Stimulated activated CD8-positive, alpha-beta memory T cell treated with anti-CD3 and anti-CD28 coated beads, Interleukin-12 subunit alpha, Interleukin-12 subunit beta, amount 100 ng/mL, for 24 hours (primary cell): ENCODE measurements around the gene KLK3.

Experiments
- DNase-seq: peaks from one replicate; pipeline ENCODE4 v3.0.0-alpha.2; 2020; ENCODE audit errors: extremely low read depth

KLK3 gene

DNA sequence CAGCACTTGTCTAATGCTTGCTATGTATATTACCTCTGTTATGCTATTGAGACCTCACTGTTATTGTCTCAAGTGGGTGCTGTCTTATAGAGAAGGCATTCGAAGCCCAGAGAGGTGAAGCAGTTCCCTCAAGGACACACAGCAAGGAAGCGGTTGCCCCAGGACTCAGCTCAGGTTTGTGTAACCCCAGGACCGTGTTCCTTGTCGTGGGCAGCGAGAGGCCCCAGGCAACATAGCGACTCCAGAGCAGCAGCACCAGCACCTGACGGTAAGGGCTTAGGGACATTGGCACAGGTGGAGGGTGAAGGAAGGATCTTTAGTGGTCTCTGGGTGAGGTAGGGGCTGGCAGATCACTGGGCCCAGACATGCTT, 23.7 kb upstream of the KLK3 start:
- no peak for DNase-seq

DNA sequence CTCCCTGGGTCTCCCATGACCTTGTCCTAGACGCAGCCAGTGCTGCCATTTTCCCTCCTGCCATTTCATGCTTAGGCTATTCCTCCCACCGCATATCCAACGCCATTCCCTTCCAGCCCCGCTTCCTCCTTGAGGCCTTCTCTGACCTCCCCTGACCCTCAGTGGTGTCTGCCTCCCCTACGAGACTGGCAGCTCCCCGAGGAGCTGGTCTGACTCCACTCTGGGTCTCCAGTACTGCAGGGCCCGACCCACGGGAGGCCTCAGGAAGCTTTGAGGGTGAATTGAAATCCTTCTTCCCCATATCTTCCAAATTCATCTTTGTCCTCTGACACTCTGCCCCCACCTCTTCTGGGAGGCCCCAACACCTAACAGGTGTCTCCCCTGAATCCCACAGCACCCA, 22.0 kb upstream of the KLK3 start:
- DNase-seq = no peak

DNA sequence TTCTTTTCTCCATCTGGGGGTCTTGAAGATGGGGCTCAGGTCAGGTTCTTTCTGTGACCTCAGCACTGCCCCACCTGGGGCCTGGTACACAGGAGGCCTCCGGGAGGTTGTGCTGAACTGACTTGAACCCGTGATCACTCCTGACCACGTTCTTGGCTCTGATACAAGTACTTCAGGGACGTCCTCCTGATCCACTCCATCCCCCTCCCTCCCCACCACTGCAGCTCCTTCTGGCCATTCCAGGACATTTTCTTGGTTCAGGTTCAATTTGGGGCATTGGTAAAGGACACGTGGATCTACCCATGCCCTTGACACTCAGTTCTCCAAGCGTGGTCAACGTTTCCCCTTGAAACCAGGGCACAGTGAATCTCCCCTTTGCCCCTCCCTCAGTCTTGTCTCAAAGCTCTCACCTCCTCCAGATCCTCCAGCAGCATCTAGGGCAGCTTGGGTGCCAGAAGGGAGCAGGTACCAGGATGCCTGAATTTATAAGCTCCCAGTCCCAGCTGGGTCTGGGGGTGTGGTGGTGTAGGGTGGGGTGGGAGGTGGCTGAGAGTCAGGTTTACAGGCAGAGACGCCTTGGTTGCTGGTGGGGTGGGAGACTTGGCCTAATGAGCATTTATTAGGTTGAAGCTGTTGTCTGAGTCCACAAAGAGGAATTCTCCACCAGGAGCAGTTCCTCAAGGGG, 21.5 kb upstream of the KLK3 start, which contains the start of gene KLK15:
KLK15 (minus strand) TSS at position 458 of the 685 bp plus-strand sequence. CDS start 2,082 bp downstream, outside the sequence.
- DNase-seq = no peak

DNA sequence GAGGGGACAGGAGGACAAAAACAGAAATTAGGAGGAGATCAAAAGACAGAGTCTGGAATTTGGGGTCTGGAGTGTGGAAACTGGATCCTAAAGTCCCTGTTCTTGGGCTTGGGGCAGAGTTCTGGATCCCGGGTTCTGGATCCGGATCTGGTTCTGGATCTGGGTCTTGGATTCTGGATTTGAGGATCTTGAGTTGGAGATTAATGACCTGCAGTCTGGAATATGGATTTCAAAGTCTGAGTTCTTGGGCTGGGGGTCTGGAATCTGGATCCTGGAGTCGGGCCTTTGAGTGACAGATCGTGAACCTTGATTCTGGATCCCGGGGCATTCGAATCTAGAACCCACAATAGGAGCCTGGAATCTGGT, 20.9 kb upstream of the KLK3 start:
- DNase-seq = no peak

DNA sequence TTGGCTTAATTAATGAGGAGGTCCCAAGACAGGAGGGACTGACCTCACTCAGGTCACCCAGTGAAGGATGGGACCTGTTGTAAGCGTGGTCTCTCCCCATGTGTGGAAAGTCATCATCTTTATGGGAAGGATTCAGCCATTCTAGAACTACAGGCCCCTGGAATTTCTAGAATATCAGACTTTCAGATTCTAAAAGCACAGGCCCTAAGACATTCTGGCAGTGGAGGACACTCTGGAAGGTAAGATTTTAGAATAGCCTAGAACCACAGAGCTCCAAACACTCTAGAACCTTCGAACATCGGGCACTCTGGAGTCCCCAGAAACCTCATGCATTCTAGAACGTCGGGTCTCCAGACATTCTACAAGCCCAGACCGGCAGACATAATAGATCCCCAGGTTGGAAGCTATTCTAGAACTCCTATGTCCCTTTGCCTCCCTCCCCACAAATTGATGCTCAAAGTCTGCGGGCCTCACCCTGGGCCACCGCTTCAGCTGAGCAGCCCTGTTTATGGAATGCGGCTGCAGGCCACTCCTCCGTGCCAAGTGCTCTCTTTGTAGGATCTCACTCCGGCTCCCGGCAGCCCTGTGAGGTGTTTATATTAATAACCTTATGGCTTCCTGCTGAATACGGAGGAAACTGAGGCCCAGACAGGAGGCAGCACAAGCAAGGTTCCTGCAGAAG, 19.5 kb upstream of the KLK3 start:
- no peak for DNase-seq

DNA sequence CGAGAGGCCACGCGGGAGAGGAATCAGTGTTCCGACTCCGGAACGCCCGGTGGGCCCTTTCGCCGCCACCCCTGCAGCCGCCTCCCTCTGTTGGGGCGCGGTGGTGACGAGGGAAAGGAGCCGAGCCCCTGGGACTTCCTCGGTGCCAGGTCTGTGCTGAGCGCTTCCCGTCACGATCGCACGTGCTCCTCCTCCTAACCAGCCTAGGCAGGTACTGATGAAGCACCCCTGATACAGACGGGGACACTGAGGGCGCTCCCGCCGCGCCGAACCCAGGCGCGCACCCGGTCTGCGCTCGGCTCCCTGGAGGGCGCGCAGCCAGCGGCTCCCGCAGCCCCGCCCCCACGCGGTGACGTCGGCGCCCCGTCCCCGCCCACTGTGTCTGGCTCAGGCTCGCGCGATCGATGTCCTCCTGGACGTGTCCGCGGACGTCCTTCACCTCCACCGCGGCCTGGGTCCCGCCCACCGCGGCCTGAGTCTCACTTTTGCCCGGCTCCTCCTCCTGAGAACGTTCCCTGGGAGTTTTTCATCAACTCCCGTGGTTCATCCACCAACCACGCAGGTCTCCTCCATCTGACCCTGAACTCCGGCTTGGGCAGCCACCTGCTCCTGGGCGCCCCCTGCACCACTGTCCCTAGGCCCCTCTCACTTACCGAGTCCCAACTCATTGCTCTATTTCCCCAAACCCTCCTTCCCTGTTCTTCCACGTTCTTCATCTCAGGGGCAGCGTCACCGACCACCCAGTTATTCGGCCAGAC, 18.8 kb upstream of the KLK3 start:
- DNase-seq = peak; percentile 45

DNA sequence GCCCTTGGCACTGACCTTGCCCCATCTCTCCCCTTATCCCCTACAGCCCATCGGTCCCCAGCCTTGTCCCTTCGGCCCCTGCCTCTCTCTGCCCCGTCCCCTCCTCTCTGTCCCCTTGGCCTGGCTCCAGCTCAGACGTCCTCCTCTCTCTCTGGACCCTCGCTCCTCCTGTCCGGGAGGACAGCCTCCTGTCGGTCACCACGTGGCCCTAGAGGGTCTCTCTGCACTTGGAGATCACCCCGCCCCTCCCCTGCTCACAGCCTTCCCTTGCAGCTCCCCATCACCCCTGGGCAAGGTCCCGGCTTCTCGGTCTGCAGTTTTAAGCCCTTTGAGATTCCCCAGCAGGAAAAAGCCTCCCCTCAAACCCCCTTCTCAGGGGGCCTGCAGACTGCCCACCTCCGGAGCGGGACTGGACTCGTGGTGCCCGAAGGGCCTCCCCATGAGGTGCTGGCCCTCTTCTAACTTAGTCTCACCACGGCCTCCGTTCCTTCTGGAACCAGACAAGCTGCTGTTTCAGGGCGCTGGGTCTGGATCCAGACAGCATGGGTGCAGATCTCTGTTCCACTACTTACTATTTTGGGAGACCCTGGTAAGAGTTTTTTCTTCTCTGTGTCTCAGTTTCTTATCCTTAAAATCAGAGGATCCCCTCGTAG, 18.0 kb upstream of the KLK3 start:
- no peak for DNase-seq

DNA sequence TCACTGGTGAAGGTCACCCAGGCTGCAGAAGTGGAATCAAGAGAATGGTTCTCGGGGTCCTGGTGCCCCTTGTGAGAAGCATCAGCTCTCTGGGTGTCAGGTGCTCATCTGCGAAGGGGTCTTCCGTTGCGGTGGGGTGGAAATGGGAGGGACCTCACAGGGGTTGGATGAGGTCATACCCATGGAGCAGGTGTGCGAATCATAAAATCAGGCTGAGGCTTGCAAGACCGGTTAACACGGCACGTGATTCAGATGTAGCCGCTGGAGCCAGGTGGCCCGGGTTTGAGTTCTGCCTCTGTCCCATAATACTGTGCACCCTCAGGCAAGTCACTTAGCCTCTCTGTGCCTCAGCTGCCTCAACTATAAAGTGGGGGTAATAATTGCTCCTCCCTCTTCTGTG, 17.4 kb upstream of the KLK3 start:
- DNase-seq = no peak

DNA sequence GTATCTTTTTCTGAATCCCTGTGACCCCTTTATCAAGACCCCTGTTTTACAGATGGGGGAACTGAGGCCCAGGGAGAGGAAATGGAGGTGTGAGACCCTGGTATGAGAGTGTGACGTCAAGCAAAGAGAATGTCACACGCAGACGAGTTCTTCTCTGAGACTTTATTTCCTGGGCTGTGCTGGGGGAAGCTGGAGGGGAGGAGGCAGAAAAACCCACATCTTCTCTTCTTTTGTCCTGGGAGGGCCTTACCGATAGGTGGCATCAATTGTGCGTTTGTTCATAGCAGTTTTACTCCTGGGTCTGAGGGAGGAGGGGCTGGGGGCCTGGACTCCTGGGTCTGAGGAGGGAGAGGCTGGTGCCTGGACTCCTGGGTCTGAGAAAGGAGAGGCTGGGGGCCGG, 16.5 kb upstream of the KLK3 start:
- DNase-seq = no peak

DNA sequence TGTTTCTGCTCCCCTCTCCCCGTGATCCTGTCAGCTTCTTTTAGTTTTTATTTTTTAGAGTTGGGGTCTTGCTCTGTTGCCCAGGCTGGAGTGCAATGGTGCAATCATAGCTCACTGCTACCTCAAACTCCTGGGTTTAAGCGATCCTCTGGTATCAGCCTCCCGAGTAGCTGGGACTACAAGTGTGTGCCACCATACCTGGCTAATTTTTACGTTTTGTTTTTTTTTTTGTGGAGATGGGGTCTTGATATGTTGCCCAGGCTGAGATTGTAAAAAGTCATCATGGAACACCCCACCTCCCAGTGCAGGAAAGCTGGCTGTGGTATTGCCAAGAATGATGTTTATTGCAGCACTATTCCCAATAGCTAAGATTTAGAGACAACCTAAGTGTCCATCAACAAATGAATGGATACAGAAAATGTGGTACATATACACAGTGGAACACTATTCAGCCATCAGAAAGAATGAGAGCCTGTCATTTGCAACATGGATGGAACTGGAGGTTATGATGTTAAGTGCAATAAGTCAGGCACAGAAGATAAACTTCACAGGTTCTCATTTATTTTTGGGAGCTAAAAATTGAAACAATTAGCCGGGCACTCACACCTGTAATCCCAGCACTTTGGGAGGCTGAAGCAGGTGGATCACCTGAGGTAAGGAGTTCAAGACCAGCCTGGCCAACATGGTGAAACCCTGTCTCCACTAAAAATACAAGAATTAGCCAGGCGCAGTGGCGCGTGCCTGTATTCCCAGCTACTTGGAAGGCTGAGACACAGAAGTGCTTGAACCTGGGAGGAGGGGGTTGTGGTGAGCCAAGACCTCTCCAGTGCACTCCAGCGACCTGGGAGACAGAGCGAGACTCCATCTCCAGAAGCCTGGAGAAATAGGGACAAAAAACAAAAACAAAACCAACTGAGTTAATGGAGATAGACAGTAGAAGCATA, 14.7 kb upstream of the KLK3 start:
- DNase-seq = no peak

DNA sequence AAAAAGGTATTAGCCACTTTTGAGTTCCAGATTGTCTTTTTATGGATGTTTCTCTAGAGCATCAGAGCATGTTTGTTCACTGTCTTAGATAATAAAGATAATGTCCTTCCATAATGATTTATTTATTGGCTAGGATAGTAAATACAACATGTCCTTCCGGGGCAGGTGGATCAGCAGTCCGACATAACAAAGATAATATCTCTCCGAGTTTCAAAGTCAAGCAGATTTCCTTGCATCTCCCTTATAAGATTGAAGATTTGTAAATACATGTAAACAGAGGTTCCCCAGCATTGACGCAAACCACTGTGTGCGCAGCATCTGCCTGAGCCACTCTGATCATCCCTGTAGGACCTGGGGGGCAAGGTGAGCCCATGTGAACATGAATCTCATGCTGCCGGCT, 12.6 kb upstream of the KLK3 start:
- no peak for DNase-seq

DNA sequence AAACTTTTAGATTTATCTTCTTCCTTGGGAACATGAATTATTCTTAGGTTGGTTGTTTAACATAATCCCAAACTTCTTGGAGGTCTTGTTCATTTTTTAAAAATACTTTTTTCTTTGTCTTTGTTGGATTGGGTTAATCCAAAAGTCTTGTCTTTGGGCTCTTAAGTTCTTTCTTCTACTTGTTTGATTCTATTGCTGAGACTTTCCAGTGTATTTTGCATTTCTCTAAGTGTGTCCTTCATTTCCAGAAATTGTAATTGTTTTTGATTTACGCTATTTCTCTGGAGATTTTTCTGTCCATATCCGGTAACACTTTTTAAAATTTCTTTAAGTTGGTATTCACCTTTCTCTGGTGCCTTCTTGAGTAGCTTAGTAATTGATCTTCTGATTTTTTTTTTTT, 11.5 kb upstream of the KLK3 start:
- no peak for DNase-seq

DNA sequence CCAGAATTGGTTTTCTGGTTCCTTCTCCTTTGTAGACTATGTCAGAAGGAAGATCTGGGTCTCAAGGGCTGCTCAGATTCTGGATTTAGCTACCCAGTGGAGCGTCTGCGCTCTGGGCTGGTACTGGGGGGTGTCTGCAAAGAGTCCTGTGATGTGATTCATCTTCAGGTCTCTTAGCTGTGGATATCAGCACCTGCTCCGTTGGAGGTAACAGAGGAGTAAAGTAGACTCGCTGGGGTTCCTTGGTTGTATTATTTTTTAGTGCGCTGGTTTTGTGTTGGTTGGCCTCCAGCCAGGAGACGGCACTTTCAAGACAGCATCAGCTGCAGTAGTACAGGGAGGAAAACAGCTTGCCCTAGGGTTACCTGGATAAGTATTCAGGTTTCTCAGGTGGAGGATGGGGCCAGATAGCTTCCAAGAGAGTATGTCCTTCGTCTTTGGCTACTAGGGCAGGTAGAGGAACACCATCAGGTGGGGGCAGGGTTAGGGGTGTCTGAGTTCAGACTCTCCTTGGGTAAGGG, 11.0 kb upstream of the KLK3 start:
- DNase-seq = no peak

DNA sequence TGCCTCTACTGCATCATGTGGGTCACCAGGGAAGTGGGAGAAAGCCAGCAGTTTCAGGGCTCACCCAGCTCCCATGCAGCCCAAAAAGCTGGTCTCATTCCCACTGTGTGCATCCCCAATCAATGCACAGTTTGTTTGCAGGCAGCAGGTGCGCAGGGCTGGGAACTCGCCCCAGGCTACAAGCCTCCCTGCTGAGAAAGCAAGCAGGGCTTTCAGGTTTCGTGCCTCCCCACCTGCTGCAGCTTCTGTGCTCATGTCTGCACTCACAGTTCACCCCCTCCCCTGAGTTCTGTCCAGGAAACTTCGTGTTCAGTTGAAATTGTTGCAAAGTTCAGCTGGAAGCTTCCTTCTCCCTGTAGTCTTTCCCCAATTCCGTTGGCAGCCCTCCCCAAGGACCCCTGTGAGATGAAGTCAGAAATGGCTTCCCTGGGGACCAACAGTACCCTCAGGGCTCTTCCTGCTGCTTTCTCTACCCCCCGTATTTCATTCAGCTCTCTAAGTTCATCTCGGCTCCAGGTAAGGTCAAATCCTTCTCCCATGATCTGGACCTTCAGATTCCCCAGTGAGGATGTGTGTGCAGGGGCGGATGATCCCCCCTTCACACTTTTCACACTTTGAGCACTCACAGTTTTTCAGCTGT, 10.3 kb upstream of the KLK3 start:
- DNase-seq = no peak

DNA sequence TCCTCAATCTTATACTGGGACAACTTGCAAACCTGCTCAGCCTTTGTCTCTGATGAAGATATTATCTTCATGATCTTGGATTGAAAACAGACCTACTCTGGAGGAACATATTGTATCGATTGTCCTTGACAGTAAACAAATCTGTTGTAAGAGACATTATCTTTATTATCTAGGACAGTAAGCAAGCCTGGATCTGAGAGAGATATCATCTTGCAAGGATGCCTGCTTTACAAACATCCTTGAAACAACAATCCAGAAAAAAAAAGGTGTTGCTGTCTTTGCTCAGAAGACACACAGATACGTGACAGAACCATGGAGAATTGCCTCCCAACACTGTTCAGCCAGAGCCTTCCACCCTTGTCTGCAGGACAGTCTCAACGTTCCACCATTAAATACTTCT, 4.0 kb upstream of the KLK3 start:
- no peak for DNase-seq

DNA sequence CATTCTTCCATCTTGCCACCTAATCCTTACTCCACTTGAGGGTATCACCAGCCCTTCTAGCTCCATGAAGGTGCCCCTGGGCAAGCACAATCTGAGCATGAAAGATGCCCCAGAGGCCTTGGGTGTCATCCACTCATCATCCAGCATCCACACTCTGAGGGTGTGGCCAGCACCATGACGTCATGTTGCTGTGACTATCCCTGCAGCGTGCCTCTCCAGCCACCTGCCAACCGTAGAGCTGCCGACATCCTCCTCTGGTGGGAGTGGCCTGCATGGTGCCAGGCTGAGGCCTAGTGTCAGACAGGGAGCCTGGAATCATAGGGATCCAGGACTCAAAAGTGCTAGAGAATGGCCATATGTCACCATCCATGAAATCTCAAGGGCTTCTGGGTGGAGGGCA, 3.1 kb upstream of the KLK3 start:
- DNase-seq = no peak

DNA sequence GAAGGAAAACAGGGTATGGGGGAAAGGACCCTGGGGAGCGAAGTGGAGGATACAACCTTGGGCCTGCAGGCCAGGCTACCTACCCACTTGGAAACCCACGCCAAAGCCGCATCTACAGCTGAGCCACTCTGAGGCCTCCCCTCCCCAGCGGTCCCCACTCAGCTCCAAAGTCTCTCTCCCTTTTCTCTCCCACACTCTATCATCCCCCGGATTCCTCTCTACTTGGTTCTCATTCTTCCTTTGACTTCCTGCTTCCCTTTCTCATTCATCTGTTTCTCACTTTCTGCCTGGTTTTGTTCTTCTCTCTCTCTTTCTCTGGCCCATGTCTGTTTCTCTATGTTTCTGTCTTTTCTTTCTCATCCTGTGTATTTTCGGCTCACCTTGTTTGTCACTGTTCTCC, 2.7 kb downstream of the KLK3 start:
- DNase-seq = no peak

DNA sequence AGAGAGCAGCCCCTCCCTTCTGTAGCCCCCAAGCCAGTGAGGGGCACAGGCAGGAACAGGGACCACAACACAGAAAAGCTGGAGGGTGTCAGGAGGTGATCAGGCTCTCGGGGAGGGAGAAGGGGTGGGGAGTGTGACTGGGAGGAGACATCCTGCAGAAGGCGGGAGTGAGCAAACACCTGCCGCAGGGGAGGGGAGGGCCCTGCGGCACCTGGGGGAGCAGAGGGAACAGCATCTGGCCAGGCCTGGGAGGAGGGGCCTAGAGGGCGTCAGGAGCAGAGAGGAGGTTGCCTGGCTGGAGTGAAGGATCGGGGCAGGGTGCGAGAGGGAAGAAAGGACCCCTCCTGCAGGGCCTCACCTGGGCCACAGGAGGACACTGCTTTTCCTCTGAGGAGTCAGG, 4.2 kb downstream of the KLK3 start:
- no peak for DNase-seq

DNA sequence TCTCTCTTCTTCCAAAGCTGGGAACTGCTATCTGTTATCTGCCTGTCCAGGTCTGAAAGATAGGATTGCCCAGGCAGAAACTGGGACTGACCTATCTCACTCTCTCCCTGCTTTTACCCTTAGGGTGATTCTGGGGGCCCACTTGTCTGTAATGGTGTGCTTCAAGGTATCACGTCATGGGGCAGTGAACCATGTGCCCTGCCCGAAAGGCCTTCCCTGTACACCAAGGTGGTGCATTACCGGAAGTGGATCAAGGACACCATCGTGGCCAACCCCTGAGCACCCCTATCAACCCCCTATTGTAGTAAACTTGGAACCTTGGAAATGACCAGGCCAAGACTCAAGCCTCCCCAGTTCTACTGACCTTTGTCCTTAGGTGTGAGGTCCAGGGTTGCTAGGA, 5.1 kb downstream of the KLK3 start:
- no peak for DNase-seq

DNA sequence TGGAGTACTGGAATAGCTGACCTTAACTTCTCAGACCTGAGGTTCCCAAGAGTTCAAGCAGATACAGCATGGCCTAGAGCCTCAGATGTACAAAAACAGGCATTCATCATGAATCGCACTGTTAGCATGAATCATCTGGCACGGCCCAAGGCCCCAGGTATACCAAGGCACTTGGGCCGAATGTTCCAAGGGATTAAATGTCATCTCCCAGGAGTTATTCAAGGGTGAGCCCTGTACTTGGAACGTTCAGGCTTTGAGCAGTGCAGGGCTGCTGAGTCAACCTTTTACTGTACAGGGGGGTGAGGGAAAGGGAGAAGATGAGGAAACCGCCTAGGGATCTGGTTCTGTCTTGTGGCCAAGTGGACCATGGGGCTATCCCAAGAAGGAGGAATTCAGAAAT, 6.3 kb downstream of the KLK3 start:
- no peak for DNase-seq
